ENCODE data around the gene AKAP13.

DNA sequence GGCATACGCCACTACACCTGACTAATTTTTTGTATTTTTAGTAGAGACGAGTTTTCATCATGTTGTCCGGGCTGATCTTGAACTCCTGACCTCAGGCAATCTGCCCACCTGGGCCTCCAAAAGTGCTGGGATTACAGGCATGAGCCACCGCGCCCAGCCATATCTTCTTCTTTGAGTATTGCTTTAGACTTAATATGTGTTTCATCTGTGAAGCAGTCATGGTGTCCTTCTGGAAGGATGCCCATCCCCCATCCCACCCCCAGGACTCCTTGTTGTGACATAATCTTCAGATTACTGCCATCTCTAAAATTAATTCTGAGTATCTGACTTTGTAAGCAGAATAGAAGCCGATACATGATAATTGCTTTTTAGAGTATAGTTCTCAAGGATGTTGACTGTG lies 356.7 kb downstream of the AKAP13 start:
- TF ChIP-seq, protein P1, sequence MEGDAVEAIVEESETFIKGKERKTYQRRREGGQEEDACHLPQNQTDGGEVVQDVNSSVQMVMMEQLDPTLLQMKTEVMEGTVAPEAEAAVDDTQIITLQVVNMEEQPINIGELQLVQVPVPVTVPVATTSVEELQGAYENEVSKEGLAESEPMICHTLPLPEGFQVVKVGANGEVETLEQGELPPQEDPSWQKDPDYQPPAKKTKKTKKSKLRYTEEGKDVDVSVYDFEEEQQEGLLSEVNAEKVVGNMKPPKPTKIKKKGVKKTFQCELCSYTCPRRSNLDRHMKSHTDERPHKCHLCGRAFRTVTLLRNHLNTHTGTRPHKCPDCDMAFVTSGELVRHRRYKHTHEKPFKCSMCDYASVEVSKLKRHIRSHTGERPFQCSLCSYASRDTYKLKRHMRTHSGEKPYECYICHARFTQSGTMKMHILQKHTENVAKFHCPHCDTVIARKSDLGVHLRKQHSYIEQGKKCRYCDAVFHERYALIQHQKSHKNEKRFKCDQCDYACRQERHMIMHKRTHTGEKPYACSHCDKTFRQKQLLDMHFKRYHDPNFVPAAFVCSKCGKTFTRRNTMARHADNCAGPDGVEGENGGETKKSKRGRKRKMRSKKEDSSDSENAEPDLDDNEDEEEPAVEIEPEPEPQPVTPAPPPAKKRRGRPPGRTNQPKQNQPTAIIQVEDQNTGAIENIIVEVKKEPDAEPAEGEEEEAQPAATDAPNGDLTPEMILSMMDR (conservative IDR thresholded peaks at IDR 0.05): no peak
- TF ChIP-seq ZFX (IDR thresholded peaks at IDR 0.05): no peak

Data from C4-2B (cell line).